Ovary (tissue), 9 donors: ENCODE data around the gene ZNF592. TPM values are rescaled to one million over a fixed set of nuclear protein-coding genes. Genes with fewer than 3 reads are reported as not detected.

Experiments
- DNase-seq, 5 donors: peaks; one replicate each; pipeline ENCODE4 v3.0.0-alpha.2; 2019 to 2020
- H3K27ac ChIP-seq, 2 donors: fragments of 200-600 bp; one replicate each; pipeline versions ENCODE4 v1.5.1 to v1.8.0; 2019 to 2022
- H3K27me3 ChIP-seq: fragments of 200-600 bp; one replicate; pipeline ENCODE4 v1.8.0; 2022
- H3K36me3 ChIP-seq: fragments of 200-600 bp; sonication (generic); one replicate; pipeline ENCODE4 v1.5.1; 2019
- H3K4me1 ChIP-seq: one replicate; pipeline ENCODE4 v1.8.1; 2013; ENCODE audit warnings: mild to moderate bottlenecking, moderate library complexity; ENCODE audit not compliant: insufficient read depth
- H3K4me3 ChIP-seq: fragments of 200-600 bp; sonication (generic); one replicate; pipeline ENCODE4 v1.5.1; 2017
- H3K9me3 ChIP-seq, 2 donors: fragments of 200-600 bp in 1 of 2; sonication (generic) in 1 of 2; one replicate each; pipeline versions ENCODE4 v1.5.1 to v1.8.1; 2013 to 2019; ENCODE audit warnings: mild to moderate bottlenecking in 1 of 2, moderate library complexity in 1 of 2
- CTCF ChIP-seq, 3 donors: fragments of 450-650 bp in 2 of 3; fragments of 200-600 bp in 1 of 3; IDR thresholded peaks; one replicate each; pipeline versions ENCODE4 v1.5.1 to v1.8.0; 2016 to 2022; ENCODE audit warnings: antibody characterized with exemption in 3 of 3, mild to moderate bottlenecking in 1 of 3
- EP300 ChIP-seq: sonication (generic); formaldehyde crosslinking; IDR thresholded peaks from one replicate; pipeline ENCODE4 v1.6.1; 2017; ENCODE audit warnings: antibody characterized with exemption
- POLR2A ChIP-seq: fragments of 450-650 bp; IDR thresholded peaks from one replicate; pipeline ENCODE4 v1.6.1; 2017; ENCODE audit warnings: antibody characterized with exemption, mild to moderate bottlenecking, moderate library complexity
- WGBS, 3 donors: extraction: QIAGEN DNeasy Blood & Tissue Kit in 1 of 3; methylation state at CpG; one replicate each; pipeline versions ENCODE4 v1.1.5 to v1.1.7; 2013 to 2017; 5-methylcytosine and 5-hydroxymethylcytosine counted together
- intact Hi-C, 4 donors: fragments of 100-400 bp; cut with DNase I; formaldehyde crosslinking; loops; one replicate each; pipeline versions ENCODE4 v1.11.0 to v1.15.1; 2022 to 2023
- polyA plus RNA-seq, 2 donors: library from polyadenylated mRNA; stranded (reverse); fragments of 200-250 nt in 1 of 2; fragments of 350-450 nt in 1 of 2; fragmentation: Illumina TruSeq in 1 of 2; extraction: RNeasy Lipid Tissue Mini Kit (QIAGEN cat#74804) in 1 of 2; gene quantifications; one replicate each; pipeline ENCODE4 v1.2.3, GENCODE V29; 2013 to 2014
- total RNA-seq, 7 donors: library from RNA; depleted of rRNA in 2 of 7; stranded (reverse); fragments of >200 nt in 2 of 7; fragmentation: NEBNext Ultra II Directional in 3 of 7; extraction: Animal tissue kit (Norgen Biotek cat#: 25700) in 3 of 7; gene quantifications; one replicate each; pipeline versions ENCODE4 v1.1.0 to v1.2.4, GENCODE V29; 2016 to 2023
- donor health status: DM: no; HTN: no; CAD: no; lungs with moderate emphysema.
- donor health status: DM: no; HTN: no; CAD: no.
- donor health status: Bipolar disorder and iron deficiency.
- donor health status: DM: yes; HTN: yes; CAD: no.
- donor health status: DM: no; HTN: no; CAD: no.
- donor health status: DM: yes; HTN: yes; CAD: no.

The ZNF592 gene
- total and polyA plus RNA-seq, 9 donors = 10.9 to 37.3 (median 23.7) TPM

GRCh38 chr15:84791763-84792162, 43.4 kb downstream of the ZNF592 start:
- Histone ChIP-seq H3K36me3 (no peaks in the 10 kb centered on the region), H3K4me1 (peaks cover 2% of the 10 kb centered on the region), H3K9me3 (no peaks in the 10 kb centered on the region), H3K27me3 (no peaks in the 10 kb centered on the region), H3K4me3 (no peak overlapping the region), H3K27ac (no peak overlapping the region)
- intact Hi-C loops = no loop called here
- no peak for TF ChIP-seq POLR2A
- TF ChIP-seq CTCF (IDR thresholded peaks at IDR 0.05) = no peak
- no peak for TF ChIP-seq EP300
- 88 to 99% (median 90%) methylated on average over 2 of the region's 2 CpGs for WGBS, 3 donors
- DNase-seq = no peak

GRCh38 chr15:84793431-84794161, 45.2 kb downstream of the ZNF592 start:
- intact Hi-C loops = no loop called here
- Histone ChIP-seq H3K4me3 (no peak overlapping the region), H3K4me1 (no peaks in the 10 kb centered on the region), H3K36me3 (no peaks in the 10 kb centered on the region), H3K9me3 (no peaks in the 10 kb centered on the region), H3K27me3 (no peaks in the 10 kb centered on the region), H3K27ac (no peak overlapping the region)
- no peak for TF ChIP-seq EP300
- TF ChIP-seq POLR2A = no peak
- TF ChIP-seq CTCF (IDR thresholded peaks at IDR 0.05) = no peak
- DNase-seq = no peak
- 96 to 97% (median 97%) methylated on average over 7 of the region's 7 CpGs for WGBS, 3 donors

- intact Hi-C loops = no loop called here
- no peak overlapping the region for H3K27ac ChIP-seq
- H3K4me1 ChIP-seq = no peaks in the 10 kb centered on the region
- H3K4me3 ChIP-seq = no peak overlapping the region
- no peaks in the 10 kb centered on the region for H3K27me3 ChIP-seq
- no peak for DNase-seq
- 88 to 95% (median 95%) methylated on average over 4 of the region's 4 CpGs for WGBS, 3 donors
- H3K9me3 ChIP-seq = no peaks in the 10 kb centered on the region
- H3K36me3 ChIP-seq = no peaks in the 10 kb centered on the region
- TF ChIP-seq POLR2A (no peak), CTCF (IDR thresholded peaks at IDR 0.05) (no peak), EP300 (no peak)
These were observed 45.8 kb downstream of the ZNF592 start for GRCh38 chr15:84794162-84794547.

- no peaks in the 10 kb centered on the region for H3K36me3 ChIP-seq
- H3K9me3 ChIP-seq = no peaks in the 10 kb centered on the region
These were observed 46.8 kb downstream of the ZNF592 start for GRCh38 chr15:84795186-84795585.

More at GRCh38 chr15:84795186-84795585, 46.8 kb downstream of the ZNF592 start:
- H3K27ac ChIP-seq = no peak overlapping the region
- 86 to 87% (median 87%) methylated on average over 3 of the region's 3 CpGs for WGBS, 3 donors
- DNase-seq = no peak
- no peak overlapping the region for H3K4me3 ChIP-seq
- H3K27me3 ChIP-seq = no peaks in the 10 kb centered on the region
- TF ChIP-seq EP300 (no peak), POLR2A (no peak), CTCF (IDR thresholded peaks at IDR 0.05) (no peak)
- no peaks in the 10 kb centered on the region for H3K4me1 ChIP-seq
- intact Hi-C loops = no loop called here
